ENCODE results near the gene MAP4K5.
A peak's percentile ranks its signal among the peaks of the same experiment; 100 is the strongest.

Gene MAP4K5

GRCh38 chr14:50479041-50479440, 53.3 kb downstream of the MAP4K5 start:
- no peak for DNase-seq

DNA sequence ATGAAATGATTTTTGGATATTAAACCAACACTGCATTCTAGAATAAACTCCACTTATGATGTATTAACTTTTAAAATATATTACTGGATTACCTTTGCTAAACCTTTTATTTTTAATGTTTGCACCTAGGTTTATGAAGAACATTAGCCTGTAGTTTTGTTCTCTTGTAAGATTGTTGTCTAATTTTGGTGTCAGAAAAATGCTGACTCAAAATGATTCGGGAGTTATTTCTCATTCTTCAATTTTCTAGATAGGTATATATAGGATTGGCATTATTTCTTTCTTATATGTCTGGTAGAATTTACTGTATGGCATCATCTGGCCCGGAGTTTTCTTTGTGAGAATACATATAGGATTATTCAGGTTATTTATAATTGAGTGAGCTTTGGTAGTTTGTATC, 54.6 kb downstream of the MAP4K5 start:
- DNase-seq, result no peak

GRCh38 chr14:50476134-50476533, 56.2 kb downstream of the MAP4K5 start:
- no peak for DNase-seq

- no peak for DNase-seq
Observed at GRCh38 chr14:50475460-50475859, 56.9 kb downstream of the MAP4K5 start.

GRCh38 chr14:50471838-50472465, 60.4 kb downstream of the MAP4K5 start:
- DNase-seq, result no peak

GRCh38 chr14:50469982-50470381, 62.4 kb downstream of the MAP4K5 start:
- DNase-seq, result no peak

- no peak for DNase-seq
Observed at GRCh38 chr14:50462111-50462510, 70.3 kb downstream of the MAP4K5 start.

DNA sequence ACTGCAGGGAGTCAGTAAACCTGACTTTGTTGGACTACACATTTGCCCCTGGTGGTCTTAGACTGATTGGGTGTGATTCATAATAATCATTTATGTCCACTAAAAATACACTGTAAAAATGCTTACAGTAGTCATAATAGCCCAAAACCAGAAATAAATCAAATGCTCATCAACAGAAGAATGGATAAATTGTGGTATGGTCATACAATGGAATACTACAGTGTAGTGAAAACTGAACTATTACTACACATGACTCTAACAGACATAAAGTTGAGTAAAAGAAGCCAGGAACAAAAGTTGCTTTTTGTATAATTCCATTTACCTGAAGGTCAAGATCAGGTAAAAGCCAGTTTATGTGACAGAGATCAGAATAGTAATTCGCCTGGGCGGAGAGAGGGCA, 78.5 kb downstream of the MAP4K5 start:
- DNase-seq, result no peak

- peak in 3 of 56 donors; percentile 0 to 2 (median 0) for DNase-seq
Observed at GRCh38 chr14:50452979-50453705, 79.2 kb downstream of the MAP4K5 start.

GRCh38 chr14:50452296-50452695, 80.1 kb downstream of the MAP4K5 start:
- DNase-seq, result no peak

DNA sequence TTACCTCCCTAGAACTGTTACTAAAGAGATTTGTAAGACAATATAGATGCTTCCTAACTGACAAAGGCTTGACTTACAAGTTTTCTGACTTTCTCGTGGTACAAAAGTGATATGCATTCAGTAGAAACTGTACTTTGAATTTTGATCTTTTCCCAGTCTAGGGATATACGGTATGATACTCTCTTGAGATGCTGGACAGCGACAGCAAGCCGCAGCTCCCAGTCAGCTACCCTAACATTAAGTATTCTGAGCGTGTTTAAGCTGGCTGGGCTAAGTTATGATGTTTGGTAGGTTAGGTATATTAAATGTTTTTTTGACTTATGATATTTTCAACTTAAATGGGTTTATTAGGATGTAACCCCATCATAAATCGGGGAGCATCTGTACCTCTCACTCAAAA, 80.5 kb downstream of the MAP4K5 start:
- no peak for DNase-seq

DNA sequence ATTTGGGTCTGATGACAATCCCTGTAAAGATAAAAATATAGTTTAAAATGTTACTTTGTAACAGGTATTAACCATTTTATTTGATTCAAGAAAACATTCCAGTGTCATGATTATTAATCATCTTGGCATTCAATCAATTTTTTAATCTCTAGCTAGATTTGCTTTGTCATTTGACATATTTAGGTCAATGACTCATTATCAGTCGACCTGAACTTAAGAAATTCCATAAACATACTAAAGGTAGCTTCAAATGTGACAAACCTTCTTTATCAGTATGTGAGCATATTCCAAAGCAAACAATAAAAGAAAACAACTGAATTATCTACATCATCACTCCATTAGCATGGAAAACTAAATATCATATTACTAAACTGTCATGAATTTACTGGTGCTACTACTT, 84.9 kb downstream of the MAP4K5 start:
- no peak for DNase-seq

DNA sequence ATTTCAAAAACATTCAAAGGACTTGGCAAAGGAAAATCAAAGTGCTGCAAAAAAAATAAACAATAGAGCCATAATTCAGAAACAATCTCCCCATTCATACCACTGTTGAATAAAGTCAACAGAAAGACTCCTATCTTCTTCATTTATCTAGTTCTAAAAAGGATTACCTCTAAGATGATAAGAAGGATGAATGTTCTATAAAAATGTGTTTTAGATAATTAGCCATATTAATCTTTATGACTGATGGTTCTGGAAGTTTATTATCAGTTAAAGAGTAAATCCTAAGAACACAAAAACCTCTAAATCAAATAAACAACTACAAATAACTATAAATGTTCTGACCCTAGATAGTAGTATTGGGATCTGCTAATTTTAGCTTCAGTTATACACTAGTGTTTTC, 97.8 kb downstream of the MAP4K5 start:
- no peak for DNase-seq

- no peak for DNase-seq
Observed at GRCh38 chr14:50432131-50432530, 100.2 kb downstream of the MAP4K5 start.

GRCh38 chr14:50425816-50426215, 106.6 kb downstream of the MAP4K5 start:
- no peak for DNase-seq

DNA sequence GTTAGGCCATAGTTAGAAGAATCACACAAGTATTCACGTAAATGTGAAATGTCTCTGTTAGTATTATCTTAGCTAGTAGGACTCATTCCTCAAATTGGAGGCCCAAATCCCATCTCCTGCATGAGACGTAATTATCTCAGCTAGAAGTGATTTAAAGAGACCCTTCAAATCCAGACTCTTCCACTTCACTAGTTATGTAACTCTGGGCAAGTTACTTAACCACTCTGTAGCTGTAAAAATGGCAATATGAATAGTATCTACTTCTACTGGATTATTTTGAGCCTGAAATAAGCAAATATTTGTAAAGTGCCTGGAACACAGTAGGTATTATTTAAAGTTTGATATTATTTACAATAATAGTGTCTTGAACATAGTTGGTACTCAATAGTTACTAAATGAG, 107.3 kb downstream of the MAP4K5 start:
- no peak for DNase-seq

DNA sequence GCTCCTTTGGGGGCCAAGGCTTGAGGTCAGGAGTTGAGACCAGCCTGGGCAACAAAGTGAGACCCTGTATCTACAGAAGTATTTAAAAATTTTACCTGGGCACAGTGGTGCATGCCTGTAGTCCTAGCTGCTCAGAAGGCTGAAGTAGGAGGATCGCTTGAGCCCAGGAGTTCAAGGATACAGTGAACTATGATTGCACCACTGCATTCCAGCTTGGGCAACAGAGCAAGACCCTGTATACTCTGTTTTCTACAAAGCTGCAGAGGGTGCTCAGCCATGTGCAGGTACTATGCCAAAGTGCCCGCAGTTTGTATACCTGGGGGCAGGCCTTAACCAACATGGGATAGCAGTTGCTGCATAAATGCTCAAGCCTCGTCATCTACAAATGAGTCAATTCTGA, 108.8 kb downstream of the MAP4K5 start:
- DNase-seq, result no peak

DNA sequence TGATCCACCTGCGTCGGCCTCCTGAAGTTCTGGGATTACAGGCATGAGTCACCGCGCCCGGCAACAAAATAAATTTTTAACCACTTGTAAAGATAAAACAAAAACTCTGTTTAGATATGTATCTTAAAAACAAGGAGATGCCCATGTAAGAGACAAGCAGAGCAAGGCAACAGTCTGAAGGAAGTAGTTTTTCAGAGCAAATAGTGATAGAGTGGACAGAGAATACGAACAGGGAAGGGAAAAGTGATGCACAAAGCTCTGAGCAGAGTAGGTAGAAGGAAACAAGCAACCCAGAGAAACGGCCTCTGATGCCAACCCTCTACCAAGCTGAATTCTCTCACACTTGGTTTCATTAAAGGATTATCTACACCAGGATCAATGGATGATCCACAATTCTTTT, 110.9 kb downstream of the MAP4K5 start:
- no peak for DNase-seq

DNA sequence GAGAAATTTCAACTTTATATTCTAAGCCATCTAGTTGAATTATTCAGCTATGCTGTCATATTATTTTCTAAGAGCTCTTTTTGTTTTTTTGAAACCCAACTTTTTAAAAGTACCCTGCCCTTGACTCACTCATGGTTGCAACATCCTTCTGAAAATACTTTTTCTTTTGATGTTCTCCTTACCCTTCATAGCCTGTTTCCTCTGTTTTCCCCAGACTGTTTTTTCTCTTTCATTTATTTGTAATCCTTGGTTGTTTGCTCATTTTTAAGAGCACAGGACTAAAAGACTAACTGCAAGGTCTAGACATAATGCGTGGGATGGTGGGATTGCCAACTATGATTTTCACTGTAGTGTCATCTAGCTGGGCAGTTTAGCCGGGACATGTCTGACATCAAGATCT, 114.5 kb downstream of the MAP4K5 start:
- DNase-seq, result no peak

GRCh38 chr14:50410921-50411320, 121.4 kb downstream of the MAP4K5 start:
- DNase-seq, result no peak

DNA sequence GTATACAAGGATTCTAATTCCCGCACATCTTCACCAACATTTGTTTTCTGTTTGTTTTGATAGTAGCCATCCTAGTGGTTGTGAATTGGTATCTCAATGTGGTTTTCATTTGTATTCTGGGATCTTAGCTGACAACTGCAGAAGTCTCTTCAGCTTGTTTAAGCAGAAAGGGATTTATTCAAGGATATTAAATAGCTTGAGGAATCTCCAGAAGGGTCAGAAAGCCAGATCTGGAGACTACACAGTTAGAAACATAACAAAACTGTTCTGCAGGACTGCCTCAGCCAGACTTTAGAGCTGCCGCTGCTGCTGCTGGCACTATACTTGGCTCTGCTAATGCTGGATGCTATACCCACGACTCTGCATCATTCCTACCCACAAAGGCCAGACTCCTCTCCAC, 122.3 kb downstream of the MAP4K5 start:
- DNase-seq, result no peak

- no peak for DNase-seq
Observed at GRCh38 chr14:50407111-50407812, 125.1 kb downstream of the MAP4K5 start.

DNA sequence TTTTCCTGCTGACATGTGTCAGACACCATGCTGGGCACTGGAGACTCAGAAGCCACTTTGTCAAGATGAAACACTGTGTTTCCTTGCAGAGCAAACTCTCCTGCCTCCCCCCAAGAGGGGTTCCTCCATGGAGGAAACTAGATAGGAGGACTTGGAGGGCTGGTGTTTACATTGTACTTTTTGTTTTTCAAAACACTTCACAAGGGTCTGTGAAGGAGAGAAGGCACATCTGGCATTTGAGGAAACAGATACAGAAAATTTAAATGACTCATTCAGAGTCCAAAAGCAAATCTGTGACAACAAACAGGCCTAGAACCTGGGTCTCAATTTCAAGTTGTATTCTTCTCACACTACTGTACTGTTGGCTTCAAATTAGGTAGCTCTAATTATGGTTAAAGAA, 128.9 kb downstream of the MAP4K5 start:
- DNase-seq, result no peak

All from nucleus accumbens (tissue), 56 donors.